Stimulated activated CD8-positive, alpha-beta memory T cell treated with anti-CD3 and anti-CD28 coated beads, Interleukin-12 subunit alpha, Interleukin-12 subunit beta, amount 100 ng/mL, for 24 hours (primary cell): ENCODE measurements around the gene PRSS16.
A peak's percentile ranks its signal among the peaks of the same experiment; 100 is the strongest.
"Not testable (repeated sequence)": the region's sequence is repeated elsewhere in the genome, so short reads cannot be mapped to it uniquely, and the experiment has no call there.

Experiments
- DNase-seq: peaks from one replicate; pipeline ENCODE4 v3.0.0-alpha.2; 2020; ENCODE audit errors: extremely low read depth

PRSS16 gene

GRCh38 chr6:27242589-27243265 is 4.8 kb upstream of the PRSS16 start:
- no peak for DNase-seq

- DNase-seq: no peak
These were observed 1.3 kb downstream of the PRSS16 start for GRCh38 chr6:27248783-27249182.

- DNase-seq: no peak
These were observed 3.0 kb downstream of the PRSS16 start for GRCh38 chr6:27250277-27251111.

- DNase-seq: peak; percentile 54
These were observed 3.7 kb downstream of the PRSS16 start for GRCh38 chr6:27251112-27251605.

- DNase-seq: peak; percentile 51
These were observed 4.2 kb downstream of the PRSS16 start for GRCh38 chr6:27251606-27252251.

GRCh38 chr6:27254566-27254965 is 7.1 kb downstream of the PRSS16 start:
- no peak for DNase-seq

GRCh38 chr6:27255866-27256265 is 8.4 kb downstream of the PRSS16 start:
- DNase-seq: no peak

- no peak for DNase-seq
These were observed 12.9 kb downstream of the PRSS16 start for GRCh38 chr6:27260369-27260768.

GRCh38 chr6:27260836-27261375 is 13.4 kb downstream of the PRSS16 start:
- no peak for DNase-seq

GRCh38 chr6:27263886-27264285 is 16.4 kb downstream of the PRSS16 start:
- DNase-seq: no peak

GRCh38 chr6:27267003-27267402 is 19.5 kb downstream of the PRSS16 start:
- not testable (repeated sequence) for DNase-seq

GRCh38 chr6:27267857-27268434 is 20.4 kb downstream of the PRSS16 start:
- no peak for DNase-seq

- no peak for DNase-seq
These were observed 21.3 kb downstream of the PRSS16 start for GRCh38 chr6:27268803-27269202.

GRCh38 chr6:27273783-27274182 is 26.3 kb downstream of the PRSS16 start:
- no peak for DNase-seq

GRCh38 chr6:27275025-27275956 is 27.8 kb downstream of the PRSS16 start:
- no peak for DNase-seq

- no peak for DNase-seq
These were observed 32.1 kb downstream of the PRSS16 start for GRCh38 chr6:27279513-27280063.

- DNase-seq: no peak
These were observed 32.6 kb downstream of the PRSS16 start for GRCh38 chr6:27280064-27280539.

- DNase-seq: no peak
These were observed 33.1 kb downstream of the PRSS16 start for GRCh38 chr6:27280540-27281000.

- no peak for DNase-seq
These were observed 33.6 kb downstream of the PRSS16 start for GRCh38 chr6:27281105-27281539.

GRCh38 chr6:27281569-27281968 is 34.1 kb downstream of the PRSS16 start:
- no peak for DNase-seq
